ENCODE data around the gene PHRF1.
A peak's percentile ranks its signal among the peaks of the same experiment; 100 is the strongest.

GRCh38 chr11:554428-555226 lies 21.6 kb upstream of the PHRF1 start:
- peak; percentile 43 for TF ChIP-seq CTCF (IDR thresholded peaks at IDR 0.05)
- TF ChIP-seq POLR2AphosphoS5 (IDR thresholded peaks at IDR 0.05; ENCODE audit: low read depth, low read length): no peak
- TF ChIP-seq USF2 (IDR thresholded peaks at IDR 0.05; ENCODE audit: borderline replicate concordance, low read depth, low read length): no peak
- TF ChIP-seq TAF1 (IDR thresholded peaks at IDR 0.05; ENCODE audit: borderline replicate concordance, low read depth, low read length): no peak
- no peak for TF ChIP-seq GATA2 (CRISPR knock-in tag; IDR thresholded peaks at IDR 0.05)
- TF ChIP-seq RAD21 (IDR thresholded peaks at IDR 0.05; ENCODE audit: low read length): peak; percentile 63
- TF ChIP-seq REST (IDR thresholded peaks at IDR 0.05; ENCODE audit: low read depth, low read length): no peak
- TF ChIP-seq YY1 (IDR thresholded peaks at IDR 0.05; ENCODE audit: low read depth): no peak
- no peak for TF ChIP-seq MAX (IDR thresholded peaks at IDR 0.05; ENCODE audit: low read depth)
- TF ChIP-seq FOXJ3 (CRISPR knock-in tag; IDR thresholded peaks at IDR 0.05): no peak
- no peak for TF ChIP-seq RCOR1 (IDR thresholded peaks at IDR 0.05; ENCODE audit: low read length)
- no peak for TF ChIP-seq EP300 (IDR thresholded peaks at IDR 0.05; ENCODE audit: borderline replicate concordance in 1 of 2, low read depth in 1 of 2, low read length in 1 of 2)
- TF ChIP-seq NFIC (IDR thresholded peaks at IDR 0.05; ENCODE audit: borderline replicate concordance): no peak
